Activated CD8-positive, alpha-beta T cell treated with anti-CD3 and anti-CD28 coated beads for 36 hours (primary cell): ENCODE data around the gene ADCY4. TPM values are rescaled to one million over a fixed set of nuclear protein-coding genes. Genes with fewer than 3 reads are reported as not detected.

Experiments
- ATAC-seq: fragments of 200-7000 bp; cut with Tn5 transposase; one replicate; pipeline ENCODE4 v1.10.0; 2021; ENCODE audit warnings: mild to moderate bottlenecking, moderate library complexity
- CTCF ChIA-PET: fragments of 350-600 bp; sonication (Branson Sonifier 250); formaldehyde crosslinking; loops from one replicate; lab custom pipeline; 2021; ENCODE audit warnings: antibody characterized with exemption; lab: Charles Lee
- POLR2A ChIA-PET: fragments of 350-600 bp; sonication (Branson Sonifier 250); formaldehyde crosslinking; loops from one replicate; lab custom pipeline; 2021; ENCODE audit warnings: antibody characterized with exemption; lab: Charles Lee
- DNase-seq: peaks from one replicate; pipeline ENCODE4 v3.0.0-alpha.2; 2020
- H3K27ac Mint-ChIP-seq: one replicate; pipeline ENCODE4 v1.8.0; 2021; ENCODE audit warnings: mild to moderate bottlenecking, mixed read lengths
- H3K27me3 Mint-ChIP-seq: one replicate; pipeline ENCODE4 v1.8.0; 2021; ENCODE audit warnings: mixed read lengths
- H3K36me3 Mint-ChIP-seq: one replicate; pipeline ENCODE4 v1.8.0; 2021; ENCODE audit warnings: low read depth, mixed read lengths
- H3K4me1 Mint-ChIP-seq: one replicate; pipeline ENCODE4 v1.8.0; 2021; ENCODE audit warnings: low read depth, mixed read lengths
- H3K4me3 Mint-ChIP-seq: one replicate; pipeline ENCODE4 v1.8.0; 2021; ENCODE audit warnings: mild to moderate bottlenecking, moderate library complexity, mixed read lengths
- H3K9me3 Mint-ChIP-seq: one replicate; pipeline ENCODE4 v1.8.0; 2021; ENCODE audit warnings: mixed read lengths
- intact Hi-C: fragments of 100-400 bp; cut with micrococcal nuclease; formaldehyde crosslinking; loops from one replicate; pipeline ENCODE4 v1.10.0; 2022
- total RNA-seq, 2 experiments: library from RNA; stranded (reverse); gene quantifications; one replicate each; pipeline ENCODE4 v1.2.3, GENCODE V29; 2021
- TF ChIP-seq, protein P1 (sequence below): fragments of 200-600 bp; IDR thresholded peaks from one replicate; pipeline ENCODE4 v1.8.0; 2022; ENCODE audit warnings: antibody characterized with exemption, mild to moderate bottlenecking

Gene ADCY4
- total RNA-seq, 2 experiments from 2014 or later: 1.3 to 1.5 TPM

DNA sequence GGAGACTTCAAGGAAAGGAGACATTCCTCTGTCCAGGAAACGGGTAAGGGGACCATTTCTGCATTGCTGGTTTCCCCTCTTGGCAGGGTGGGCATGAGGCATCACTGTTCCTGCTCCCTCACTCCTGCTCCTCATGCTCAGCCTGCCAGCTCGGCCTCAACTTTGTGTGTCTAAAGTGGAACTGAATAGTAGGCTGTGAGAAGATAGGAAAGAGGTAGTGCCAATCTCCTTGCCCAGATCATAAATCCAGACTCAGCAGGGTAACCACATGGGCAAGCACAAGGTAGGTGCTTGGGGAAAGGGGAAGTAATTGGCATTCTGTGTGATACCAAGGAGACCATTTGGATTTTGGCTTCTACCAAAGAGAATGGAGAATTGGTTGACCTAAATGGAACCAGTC, 21.0 kb downstream of the ADCY4 start:
- peak overlapping the region; percentile 13 for H3K27ac Mint-ChIP-seq
- H3K4me1 Mint-ChIP-seq: peaks cover 60% of the 10 kb centered on the region
- H3K27me3 Mint-ChIP-seq: no peaks in the 10 kb centered on the region
- TF ChIP-seq, protein P1, sequence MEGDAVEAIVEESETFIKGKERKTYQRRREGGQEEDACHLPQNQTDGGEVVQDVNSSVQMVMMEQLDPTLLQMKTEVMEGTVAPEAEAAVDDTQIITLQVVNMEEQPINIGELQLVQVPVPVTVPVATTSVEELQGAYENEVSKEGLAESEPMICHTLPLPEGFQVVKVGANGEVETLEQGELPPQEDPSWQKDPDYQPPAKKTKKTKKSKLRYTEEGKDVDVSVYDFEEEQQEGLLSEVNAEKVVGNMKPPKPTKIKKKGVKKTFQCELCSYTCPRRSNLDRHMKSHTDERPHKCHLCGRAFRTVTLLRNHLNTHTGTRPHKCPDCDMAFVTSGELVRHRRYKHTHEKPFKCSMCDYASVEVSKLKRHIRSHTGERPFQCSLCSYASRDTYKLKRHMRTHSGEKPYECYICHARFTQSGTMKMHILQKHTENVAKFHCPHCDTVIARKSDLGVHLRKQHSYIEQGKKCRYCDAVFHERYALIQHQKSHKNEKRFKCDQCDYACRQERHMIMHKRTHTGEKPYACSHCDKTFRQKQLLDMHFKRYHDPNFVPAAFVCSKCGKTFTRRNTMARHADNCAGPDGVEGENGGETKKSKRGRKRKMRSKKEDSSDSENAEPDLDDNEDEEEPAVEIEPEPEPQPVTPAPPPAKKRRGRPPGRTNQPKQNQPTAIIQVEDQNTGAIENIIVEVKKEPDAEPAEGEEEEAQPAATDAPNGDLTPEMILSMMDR: no peak
- no peak for DNase-seq
- H3K36me3 Mint-ChIP-seq: peaks cover 16% of the 10 kb centered on the region
- ChIA-PET CTCF (interaction anchor here (0.8 to 28.2 kb wide), 6 partner anchors 14 to 122 kb away, joined by 3 to 873 read pairs (median 19); partner anchors contain the start of genes ADCY4, DHRS1, GMPR2 and KHNYN), POLR2A (interaction anchor here (0.7 to 2.2 kb wide), 3 partner anchors 11 to 127 kb away, joined by 3 to 9 read pairs (median 4); partner anchors contain the start of gene TINF2)
- intact Hi-C loops: no loop called here
- ATAC-seq: no peak
- H3K4me3 Mint-ChIP-seq: no peak overlapping the region
- no peaks in the 10 kb centered on the region for H3K9me3 Mint-ChIP-seq

DNA sequence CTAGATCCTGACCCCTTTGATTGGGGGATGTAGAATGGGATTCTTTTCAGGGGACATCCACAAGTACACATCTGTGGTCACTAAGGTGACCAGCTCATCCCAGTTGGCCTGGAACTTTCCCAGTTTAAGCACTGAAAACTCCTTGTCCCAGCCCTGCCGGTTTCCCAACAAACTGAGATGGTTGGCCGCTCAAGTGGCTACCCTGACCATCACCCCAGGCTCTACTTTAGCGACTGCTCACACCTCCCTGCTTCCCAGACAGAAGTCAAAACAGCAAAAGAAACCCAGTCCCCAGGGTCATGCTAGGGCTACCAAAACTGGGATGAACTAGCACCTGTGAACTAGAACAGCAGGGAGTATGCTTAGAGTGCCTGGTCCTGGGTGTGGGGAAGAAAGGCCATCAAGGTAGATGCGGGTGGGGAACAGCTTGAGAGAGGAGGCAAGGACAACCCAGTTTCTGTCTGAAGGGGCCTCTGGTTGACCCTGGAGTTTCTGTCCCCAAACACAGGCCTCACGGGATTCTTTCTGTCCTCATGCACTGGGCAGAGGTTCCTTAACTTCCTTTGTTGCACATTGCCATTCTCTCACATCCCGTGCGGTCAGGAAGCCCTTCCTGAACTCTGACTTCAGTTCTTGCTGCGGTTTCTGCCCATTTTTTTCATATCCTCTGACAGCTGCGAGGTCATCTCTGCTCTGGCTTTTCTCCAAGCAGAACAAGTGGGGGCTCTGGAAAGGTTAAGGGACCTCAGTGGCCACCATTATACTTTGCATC, 21.9 kb downstream of the ADCY4 start:
- intact Hi-C loops: no loop called here

DNA sequence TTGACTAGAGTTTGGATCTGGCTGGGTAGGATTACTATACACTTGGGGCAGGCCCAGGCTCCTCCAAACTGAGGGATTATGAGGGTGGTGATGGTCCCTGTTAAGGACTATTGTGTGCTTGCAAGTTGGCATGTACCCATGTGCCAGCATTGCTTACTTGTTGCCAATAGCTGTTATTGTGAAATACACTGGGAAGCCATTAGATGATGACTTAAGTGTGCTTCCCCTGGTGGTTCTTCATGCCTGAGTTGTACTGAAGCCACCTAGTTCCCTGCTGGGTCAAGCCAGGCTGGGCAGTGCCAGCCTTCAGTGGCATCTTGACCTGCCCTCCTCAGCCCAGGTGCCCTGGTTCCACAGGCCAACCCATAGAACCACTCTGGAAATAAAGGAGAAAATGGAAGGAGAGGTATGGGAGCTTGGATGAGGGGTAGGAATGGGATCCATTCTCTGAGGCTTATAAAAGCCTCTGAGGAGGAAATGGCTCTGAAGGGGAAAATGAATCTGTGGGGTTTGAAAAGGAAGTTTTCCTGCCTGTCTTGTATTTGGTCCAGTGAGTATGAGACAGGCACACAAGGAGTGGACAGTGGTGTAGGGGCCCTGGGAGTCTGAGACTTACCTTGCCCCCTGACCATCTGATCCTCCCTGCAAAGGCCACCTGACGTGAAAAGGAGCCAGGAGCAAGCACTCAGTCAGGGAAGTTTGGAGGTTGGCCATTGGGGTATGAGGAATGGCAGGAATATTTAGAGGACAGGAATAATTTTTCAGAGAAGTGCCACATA, 22.8 kb downstream of the ADCY4 start:
- Mint-ChIP-seq H3K27me3 (no peaks in the 10 kb centered on the region), H3K27ac (peak overlapping the region; percentile 81), H3K36me3 (peaks cover 27% of the 10 kb centered on the region), H3K4me1 (peaks cover 66% of the 10 kb centered on the region), H3K4me3 (peak overlapping the region; percentile 58), H3K9me3 (no peaks in the 10 kb centered on the region)
- intact Hi-C loops: no loop called here
- CTCF ChIA-PET: interaction anchor here (1.2 to 28.2 kb wide), 8 partner anchors 10 to 125 kb away, joined by 3 to 873 read pairs (median 38); partner anchors contain the start of genes ADCY4, DHRS1, GMPR2 and KHNYN
- TF ChIP-seq, protein P1: no peak
- no peak for DNase-seq
- no peak for ATAC-seq
- POLR2A ChIA-PET: interaction anchor here (1.0 to 5.3 kb wide), 12 partner anchors 12 to 130 kb away, joined by 3 to 54 read pairs (median 4); partner anchors contain the start of genes CBLN3, CHMP4A, DHRS1 and KHNYN

More for the DNA sequence above, 21.9 kb downstream of the ADCY4 start:
- Mint-ChIP-seq H3K36me3 (peaks cover 22% of the 10 kb centered on the region), H3K27me3 (no peaks in the 10 kb centered on the region), H3K27ac (peak overlapping the region; percentile 63), H3K4me3 (peak overlapping the region; percentile 58), H3K4me1 (peaks cover 67% of the 10 kb centered on the region), H3K9me3 (no peaks in the 10 kb centered on the region)
- TF ChIP-seq, protein P1: no peak
- CTCF ChIA-PET: interaction anchor here (1.2 to 28.2 kb wide), 5 partner anchors 13 to 118 kb away, joined by 3 to 873 read pairs (median 34); partner anchors contain the start of genes ADCY4, DHRS1, GMPR2 and KHNYN
- no peak for ATAC-seq
- POLR2A ChIA-PET: interaction anchor here (1.9 to 5.3 kb wide), 3 partner anchors 12 to 70 kb away, joined by 4 to 54 read pairs (median 9); partner anchors contain the start of genes DHRS1, NOP9 and TINF2
- DNase-seq: peak; percentile 48

DNA sequence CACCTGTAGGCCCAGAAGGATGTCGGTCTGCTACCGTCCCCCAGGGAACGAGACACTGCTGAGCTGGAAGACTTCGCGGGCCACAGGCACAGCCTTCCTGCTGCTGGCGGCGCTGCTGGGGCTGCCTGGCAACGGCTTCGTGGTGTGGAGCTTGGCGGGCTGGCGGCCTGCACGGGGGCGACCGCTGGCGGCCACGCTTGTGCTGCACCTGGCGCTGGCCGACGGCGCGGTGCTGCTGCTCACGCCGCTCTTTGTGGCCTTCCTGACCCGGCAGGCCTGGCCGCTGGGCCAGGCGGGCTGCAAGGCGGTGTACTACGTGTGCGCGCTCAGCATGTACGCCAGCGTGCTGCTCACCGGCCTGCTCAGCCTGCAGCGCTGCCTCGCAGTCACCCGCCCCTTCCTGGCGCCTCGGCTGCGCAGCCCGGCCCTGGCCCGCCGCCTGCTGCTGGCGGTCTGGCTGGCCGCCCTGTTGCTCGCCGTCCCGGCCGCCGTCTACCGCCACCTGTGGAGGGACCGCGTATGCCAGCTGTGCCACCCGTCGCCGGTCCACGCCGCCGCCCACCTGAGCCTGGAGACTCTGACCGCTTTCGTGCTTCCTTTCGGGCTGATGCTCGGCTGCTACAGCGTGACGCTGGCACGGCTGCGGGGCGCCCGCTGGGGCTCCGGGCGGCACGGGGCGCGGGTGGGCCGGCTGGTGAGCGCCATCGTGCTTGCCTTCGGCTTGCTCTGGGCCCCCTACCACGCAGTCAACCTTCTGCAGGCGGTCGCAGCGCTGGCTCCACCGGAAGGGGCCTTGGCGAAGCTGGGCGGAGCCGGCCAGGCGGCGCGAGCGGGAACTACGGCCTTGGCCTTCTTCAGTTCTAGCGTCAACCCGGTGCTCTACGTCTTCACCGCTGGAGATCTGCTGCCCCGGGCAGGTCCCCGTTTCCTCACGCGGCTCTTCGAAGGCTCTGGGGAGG, 23.9 kb downstream of the ADCY4 start, which contains the start of gene LTB4R:
TSS of gene LTB4R (plus strand) at position 857 of the 959 bp plus-strand sequence. CDS start 4,150 bp downstream, outside the sequence.
- no peaks in the 10 kb centered on the region for H3K9me3 Mint-ChIP-seq

More for the DNA sequence above, 23.9 kb downstream of the ADCY4 start, which contains the start of gene LTB4R:
- ChIA-PET POLR2A (interaction anchor here (0.7 to 5.3 kb wide), 19 partner anchors 11 to 131 kb away, joined by 3 to 54 read pairs (median 4); partner anchors contain the start of genes CBLN3, CHMP4A, DHRS1 and GMPR2), CTCF (interaction anchor here (0.8 to 28.2 kb wide), 13 partner anchors 8 to 126 kb away, joined by 3 to 873 read pairs (median 34); partner anchors contain the start of genes ADCY4, DHRS1, GMPR2 and KHNYN)
- H3K4me3 Mint-ChIP-seq: peak within 1 kb of the TSS; percentile 58
- peak within 1 kb of the TSS; percentile 81 for H3K27ac Mint-ChIP-seq
- TF ChIP-seq, protein P1: peak; percentile 63
- peaks cover 66% of the 10 kb centered on the region for H3K4me1 Mint-ChIP-seq
- peaks cover 35% of the 10 kb centered on the region for H3K36me3 Mint-ChIP-seq
- intact Hi-C loops: no loop called here
- ATAC-seq (peak; percentile 87), DNase-seq (peak; percentile 74)
- H3K27me3 Mint-ChIP-seq: no peaks in the 10 kb centered on the region
